ENCODE data around the gene STAG1.
"Not testable (repeated sequence)": the region's sequence is repeated elsewhere in the genome, so short reads cannot be mapped to it uniquely, and the experiment has no call there.

STAG1 gene

GRCh38 chr3:136586580-136586979 lies 165.6 kb downstream of the STAG1 start:
- DNase-seq (ENCODE audit: low spot score), result no peak

GRCh38 chr3:136584728-136585127 lies 167.4 kb downstream of the STAG1 start:
- DNase-seq (ENCODE audit: low spot score), result no peak

GRCh38 chr3:136583823-136584222 lies 168.4 kb downstream of the STAG1 start:
- no peak for DNase-seq (ENCODE audit: low spot score)

- no peak for DNase-seq (ENCODE audit: low spot score)
These were observed 174.4 kb downstream of the STAG1 start for GRCh38 chr3:136577791-136578190.

- DNase-seq (ENCODE audit: low spot score), result no peak
These were observed 175.7 kb downstream of the STAG1 start for GRCh38 chr3:136576279-136577009.

GRCh38 chr3:136567599-136568188 lies 184.5 kb downstream of the STAG1 start:
- no peak for DNase-seq (ENCODE audit: low spot score)

- DNase-seq (ENCODE audit: low spot score), result not testable (repeated sequence)
These were observed 187.2 kb downstream of the STAG1 start for GRCh38 chr3:136564962-136565361.

GRCh38 chr3:136562026-136562425 lies 190.2 kb downstream of the STAG1 start:
- no peak for DNase-seq (ENCODE audit: low spot score)

- no peak for DNase-seq (ENCODE audit: low spot score)
These were observed 192.3 kb downstream of the STAG1 start for GRCh38 chr3:136559896-136560295.

GRCh38 chr3:136549461-136549860 lies 202.7 kb downstream of the STAG1 start:
- DNase-seq (ENCODE audit: low spot score), result not testable (repeated sequence)

GRCh38 chr3:136547293-136547692 lies 204.9 kb downstream of the STAG1 start:
- no peak for DNase-seq (ENCODE audit: low spot score)

- DNase-seq (ENCODE audit: low spot score), result no peak
These were observed 205.5 kb downstream of the STAG1 start for GRCh38 chr3:136546720-136547119.

- no peak for DNase-seq (ENCODE audit: low spot score)
These were observed 206.4 kb downstream of the STAG1 start for GRCh38 chr3:136545664-136546268.

- DNase-seq (ENCODE audit: low spot score), result no peak
These were observed 207.6 kb downstream of the STAG1 start for GRCh38 chr3:136544532-136544931.

GRCh38 chr3:136543385-136543784 lies 208.8 kb downstream of the STAG1 start:
- DNase-seq (ENCODE audit: low spot score), result no peak

- no peak for DNase-seq (ENCODE audit: low spot score)
These were observed 216.3 kb downstream of the STAG1 start for GRCh38 chr3:136535906-136536305.

- DNase-seq (ENCODE audit: low spot score), result no peak
These were observed 219.4 kb downstream of the STAG1 start for GRCh38 chr3:136532766-136533165.

GRCh38 chr3:136518102-136518501 lies 234.1 kb downstream of the STAG1 start:
- no peak for DNase-seq (ENCODE audit: low spot score)

GRCh38 chr3:136516656-136517055 lies 235.5 kb downstream of the STAG1 start:
- DNase-seq (ENCODE audit: low spot score), result no peak

GRCh38 chr3:136516095-136516494 lies 236.1 kb downstream of the STAG1 start:
- no peak for DNase-seq (ENCODE audit: low spot score)

- not testable (repeated sequence) for DNase-seq (ENCODE audit: low spot score)
These were observed 237.6 kb downstream of the STAG1 start for GRCh38 chr3:136514533-136514932.

- DNase-seq (ENCODE audit: low spot score), result no peak
These were observed 238.8 kb downstream of the STAG1 start for GRCh38 chr3:136513367-136513766.

- DNase-seq (ENCODE audit: low spot score), result no peak
These were observed 239.8 kb downstream of the STAG1 start for GRCh38 chr3:136512381-136512780.

Data from CD4-positive, alpha-beta T cell treated with Interleukin-6 at 100 ng/mL for 8 hours (primary cell).